Calu3 (cell line): ENCODE data around the gene ELAVL2. TPM values are rescaled to one million over a fixed set of nuclear protein-coding genes. Genes with fewer than 3 reads are reported as not detected.

Experiments used
- BruUV-seq: library from RNA; stranded (reverse); fragments of 400-500 nt; replicated peaks from 2 replicates; lab custom pipeline; 2021; lab: Mats Ljungman, UMichigan
- CTCF ChIA-PET: fragments of 300-600 bp; sonication (Branson Sonifier 250); formaldehyde crosslinking; loops from one replicate; lab custom pipeline; 2022; ENCODE audit warnings: antibody characterized with exemption; lab: Charles Lee
- DNase-seq: peaks from one replicate; pipeline ENCODE4 v3.0.0; 2022
- H3K27ac Mint-ChIP-seq: one replicate; pipeline ENCODE4 v1.8.0; 2022; ENCODE audit warnings: mixed read lengths; ENCODE audit not compliant: unreplicated experiment
- H3K27me3 Mint-ChIP-seq: one replicate; pipeline ENCODE4 v1.8.0; 2022; ENCODE audit warnings: mixed read lengths; ENCODE audit not compliant: unreplicated experiment
- H3K36me3 Mint-ChIP-seq: one replicate; pipeline ENCODE4 v1.8.0; 2022; ENCODE audit warnings: mild to moderate bottlenecking, moderate library complexity, mixed read lengths; ENCODE audit not compliant: insufficient read depth, unreplicated experiment
- H3K4me1 Mint-ChIP-seq: one replicate; pipeline ENCODE4 v1.8.0; 2022; ENCODE audit warnings: mild to moderate bottlenecking, low read depth, mixed read lengths; ENCODE audit not compliant: unreplicated experiment
- H3K4me3 Mint-ChIP-seq: one replicate; pipeline ENCODE4 v1.8.0; 2022; ENCODE audit warnings: mild to moderate bottlenecking, low read depth, moderate library complexity, mixed read lengths; ENCODE audit not compliant: unreplicated experiment
- H3K9me3 Mint-ChIP-seq: one replicate; pipeline ENCODE4 v1.8.0; 2022; ENCODE audit warnings: low read depth, mixed read lengths; ENCODE audit not compliant: unreplicated experiment
- CTCF ChIP-seq: fragments of 200-600 bp; IDR thresholded peaks from one replicate; pipeline ENCODE4 v1.8.0; 2022; ENCODE audit warnings: antibody characterized with exemption; ENCODE audit not compliant: unreplicated experiment
- intact Hi-C: fragments of 100-400 bp; cut with micrococcal nuclease; formaldehyde crosslinking; loops from one replicate; pipeline ENCODE4 v1.10.0; 2022; ENCODE audit not compliant: unreplicated experiment
- total RNA-seq: library from RNA; stranded (reverse); gene quantifications from 2 replicates; pipeline ENCODE4 v1.2.3, GENCODE V29; 2022

Gene ELAVL2
- total RNA-seq, 1 experiment from 2014 or later, result not detected

GRCh38 chr9:23739753-23740152, 86.3 kb downstream of the ELAVL2 start:
- BruUV-seq, result no TSS peak
- intact Hi-C loops, result no loop called here
- Mint-ChIP-seq H3K4me3 (no peak overlapping the region), H3K27ac (no peak overlapping the region), H3K36me3 (no peaks in the 10 kb centered on the region), H3K27me3 (no peaks in the 10 kb centered on the region), H3K4me1 (no peaks in the 10 kb centered on the region), H3K9me3 (no peaks in the 10 kb centered on the region)
- DNase-seq, result no peak
- CTCF ChIA-PET, result no interaction called here
- TF ChIP-seq CTCF, result no peak

DNA sequence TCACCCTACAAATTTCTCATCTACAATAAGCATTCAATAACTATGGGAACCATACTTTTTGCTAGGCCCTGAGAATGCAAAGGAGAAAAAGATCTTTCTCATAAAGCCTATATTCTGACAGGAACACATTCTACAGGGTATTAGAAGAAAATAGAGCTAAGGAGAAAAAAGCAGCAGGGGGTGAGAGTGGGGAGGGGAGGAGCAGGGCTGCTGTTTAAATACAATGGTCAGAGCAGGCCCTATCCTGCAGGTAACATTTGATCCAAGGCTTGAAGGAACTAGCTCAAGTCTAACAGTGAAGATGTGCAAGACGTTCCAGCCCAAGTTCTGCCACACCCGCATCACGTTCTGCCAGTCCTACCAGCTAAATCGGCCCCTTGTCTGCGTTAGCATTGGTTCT, 89.7 kb downstream of the ELAVL2 start:
- BruUV-seq, result no TSS peak
- no peaks in the 10 kb centered on the region for H3K9me3 Mint-ChIP-seq
- H3K4me3 Mint-ChIP-seq, result no peak overlapping the region
- intact Hi-C loops, result no loop called here
- TF ChIP-seq CTCF, result no peak
- no peak for DNase-seq
- H3K27ac Mint-ChIP-seq, result no peak overlapping the region
- H3K4me1 Mint-ChIP-seq, result no peaks in the 10 kb centered on the region
- H3K36me3 Mint-ChIP-seq, result no peaks in the 10 kb centered on the region
- no peaks in the 10 kb centered on the region for H3K27me3 Mint-ChIP-seq
- CTCF ChIA-PET, result no interaction called here

DNA sequence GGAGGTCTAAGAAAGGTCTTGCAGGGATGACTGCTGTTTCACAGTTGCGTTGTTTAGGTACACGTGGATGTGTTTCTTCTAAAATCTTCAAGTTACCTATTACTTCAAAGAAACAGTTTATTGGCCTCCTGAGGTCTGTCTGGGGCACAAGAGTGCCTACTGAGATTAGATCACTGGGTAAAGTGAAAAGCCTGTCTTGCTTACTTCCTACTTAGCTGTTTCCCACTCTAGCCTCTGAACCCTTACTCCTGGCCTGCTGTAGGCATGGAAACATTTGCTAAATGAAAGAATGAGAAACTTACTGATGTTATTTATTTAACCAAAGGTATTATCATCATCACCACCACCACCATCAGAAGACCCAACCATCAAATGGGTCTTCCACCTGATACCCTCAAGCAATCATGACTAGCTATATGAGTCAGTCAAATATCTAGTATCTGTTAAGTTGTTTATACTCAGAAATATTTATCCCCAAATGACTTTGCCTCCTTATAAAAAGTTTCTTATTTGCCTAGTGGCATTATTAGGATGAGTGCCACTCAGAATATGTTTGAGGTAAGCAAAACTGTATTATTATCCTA, 92.5 kb downstream of the ELAVL2 start:
- CTCF ChIA-PET, result no interaction called here
- no peaks in the 10 kb centered on the region for H3K36me3 Mint-ChIP-seq
- H3K27ac Mint-ChIP-seq, result no peak overlapping the region
- no peaks in the 10 kb centered on the region for H3K4me1 Mint-ChIP-seq
- no peak for TF ChIP-seq CTCF
- H3K9me3 Mint-ChIP-seq, result no peaks in the 10 kb centered on the region
- no peaks in the 10 kb centered on the region for H3K27me3 Mint-ChIP-seq
- no TSS peak for BruUV-seq
- intact Hi-C loops, result no loop called here
- DNase-seq, result no peak
- H3K4me3 Mint-ChIP-seq, result no peak overlapping the region

- H3K36me3 Mint-ChIP-seq, result no peaks in the 10 kb centered on the region
- no peaks in the 10 kb centered on the region for H3K9me3 Mint-ChIP-seq
- intact Hi-C loops, result no loop called here
- no TSS peak for BruUV-seq
- TF ChIP-seq CTCF, result no peak
- no peaks in the 10 kb centered on the region for H3K27me3 Mint-ChIP-seq
- no peak overlapping the region for H3K27ac Mint-ChIP-seq
- CTCF ChIA-PET, result no interaction called here
- no peak for DNase-seq
- no peaks in the 10 kb centered on the region for H3K4me1 Mint-ChIP-seq
- H3K4me3 Mint-ChIP-seq, result no peak overlapping the region
Measured at GRCh38 chr9:23731353-23731752, 94.7 kb downstream of the ELAVL2 start.
